ENCODE measurements around the gene DUSP22.
A peak's percentile ranks its signal among the peaks of the same experiment; 100 is the strongest.
"Not testable (repeated sequence)": the region's sequence is repeated elsewhere in the genome, so short reads cannot be mapped to it uniquely, and the experiment has no call there.

Gene DUSP22

GRCh38 chr6:282867-283416 lies 9.3 kb upstream of the DUSP22 start:
- Mint-ChIP-seq H3K36me3 (ENCODE audit: insufficient read depth) (peaks cover 7% of the 10 kb centered on the region), H3K27me3 (no peaks in the 10 kb centered on the region), H3K27ac (ENCODE audit: low read depth) (no peak overlapping the region), H3K4me3 (no peak overlapping the region), H3K9me3 (no peaks in the 10 kb centered on the region), H3K4me1 (peaks cover 6% of the 10 kb centered on the region)
- DNase-seq (ENCODE audit: low spot score in 2 of 2), result no peak
- ATAC-seq (replicated peaks; ENCODE audit: extremely low read depth, poor library complexity, severe bottlenecking), result no peak

GRCh38 chr6:284486-284885 lies 7.8 kb upstream of the DUSP22 start:
- Mint-ChIP-seq H3K36me3 (ENCODE audit: insufficient read depth) (peaks cover 7% of the 10 kb centered on the region), H3K4me1 (peaks cover 6% of the 10 kb centered on the region), H3K9me3 (no peaks in the 10 kb centered on the region), H3K4me3 (no peak overlapping the region), H3K27me3 (no peaks in the 10 kb centered on the region), H3K27ac (ENCODE audit: low read depth) (peak overlapping the region; percentile 11)
- ATAC-seq (replicated peaks; ENCODE audit: extremely low read depth, poor library complexity, severe bottlenecking) (no peak), DNase-seq (ENCODE audit: low spot score in 2 of 2) (no peak)

GRCh38 chr6:285030-285771 lies 7.1 kb upstream of the DUSP22 start:
- peaks cover 7% of the 10 kb centered on the region for H3K36me3 Mint-ChIP-seq (ENCODE audit: insufficient read depth)
- no peak overlapping the region for H3K4me3 Mint-ChIP-seq
- DNase-seq (ENCODE audit: low spot score in 2 of 2) (no peak), ATAC-seq (replicated peaks; ENCODE audit: extremely low read depth, poor library complexity, severe bottlenecking) (peak; percentile 53)
- H3K27ac Mint-ChIP-seq (ENCODE audit: low read depth), result peak overlapping the region; percentile 11
- H3K4me1 Mint-ChIP-seq, result peaks cover 7% of the 10 kb centered on the region
- no peaks in the 10 kb centered on the region for H3K27me3 Mint-ChIP-seq
- H3K9me3 Mint-ChIP-seq, result no peaks in the 10 kb centered on the region

- not testable (repeated sequence) for H3K27ac Mint-ChIP-seq (ENCODE audit: low read depth); ATAC-seq (replicated peaks; ENCODE audit: extremely low read depth, poor library complexity, severe bottlenecking); H3K27me3 Mint-ChIP-seq; H3K4me3 Mint-ChIP-seq; DNase-seq (ENCODE audit: low spot score in 2 of 2); H3K9me3 Mint-ChIP-seq; H3K36me3 Mint-ChIP-seq (ENCODE audit: insufficient read depth)
- H3K4me1 Mint-ChIP-seq, result peaks cover 14% of the 10 kb centered on the region
Measured at GRCh38 chr6:285902-286301, 6.4 kb upstream of the DUSP22 start.

DNA sequence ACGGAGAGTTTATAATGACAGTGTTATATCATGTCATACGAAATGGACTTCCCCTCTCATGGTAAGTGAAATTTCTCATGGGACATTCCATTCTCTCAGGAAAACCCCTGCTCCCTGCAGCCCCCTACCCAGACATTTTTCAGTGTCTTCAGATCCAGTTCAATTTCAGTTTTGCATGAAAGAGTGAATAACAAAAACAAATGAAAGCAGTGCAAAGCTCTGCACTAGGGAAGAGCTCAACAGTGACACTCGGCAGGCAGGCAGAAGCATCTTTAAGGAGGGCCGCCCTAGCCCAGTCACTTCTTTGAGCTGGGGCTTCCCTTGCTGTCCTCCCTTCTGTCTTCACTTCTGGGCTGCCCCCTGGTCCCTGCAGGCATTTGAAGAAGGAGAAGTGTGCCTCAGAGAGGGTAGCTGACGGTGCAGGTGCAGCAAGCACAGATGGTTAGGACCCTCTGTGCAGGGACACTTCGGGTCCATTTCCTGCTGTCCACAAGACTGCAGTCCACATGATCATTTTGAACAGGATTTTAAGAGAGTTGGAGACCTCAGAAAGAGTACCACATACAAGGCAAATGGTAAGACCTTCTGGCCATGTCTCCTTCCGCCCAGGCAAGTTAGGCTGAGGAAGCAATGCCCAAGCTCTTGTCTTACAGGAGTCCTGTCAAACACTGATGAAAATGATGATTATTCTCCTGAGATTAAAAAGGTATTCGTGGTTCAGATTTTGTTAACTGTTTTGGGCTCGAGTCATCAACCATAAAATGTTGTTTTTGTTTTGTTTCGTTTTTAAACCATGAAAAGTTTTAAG lies 5.4 kb upstream of the DUSP22 start:
- Mint-ChIP-seq H3K27ac (ENCODE audit: low read depth) (no peak overlapping the region), H3K4me3 (no peak overlapping the region)

GRCh38 chr6:287489-287860 lies 4.8 kb upstream of the DUSP22 start:
- Mint-ChIP-seq H3K4me3 (no peak overlapping the region), H3K36me3 (ENCODE audit: insufficient read depth) (peaks cover 19% of the 10 kb centered on the region), H3K4me1 (peaks cover 19% of the 10 kb centered on the region), H3K9me3 (no peaks in the 10 kb centered on the region), H3K27ac (ENCODE audit: low read depth) (no peak overlapping the region), H3K27me3 (no peaks in the 10 kb centered on the region)
- DNase-seq (ENCODE audit: low spot score in 2 of 2) (peak in 1 of 2 donors; percentile 6), ATAC-seq (replicated peaks; ENCODE audit: extremely low read depth, poor library complexity, severe bottlenecking) (no peak)

More for the DNA sequence above, 5.4 kb upstream of the DUSP22 start:
- Mint-ChIP-seq H3K27me3 (no peaks in the 10 kb centered on the region), H3K36me3 (ENCODE audit: insufficient read depth) (peaks cover 15% of the 10 kb centered on the region), H3K4me1 (peaks cover 19% of the 10 kb centered on the region), H3K9me3 (no peaks in the 10 kb centered on the region)
- DNase-seq (ENCODE audit: low spot score in 2 of 2), result no peak
- no peak for ATAC-seq (replicated peaks; ENCODE audit: extremely low read depth, poor library complexity, severe bottlenecking)

- H3K4me1 Mint-ChIP-seq, result peaks cover 30% of the 10 kb centered on the region
- ATAC-seq (replicated peaks; ENCODE audit: extremely low read depth, poor library complexity, severe bottlenecking) (no peak), DNase-seq (ENCODE audit: low spot score in 2 of 2) (no peak)
- peaks cover 28% of the 10 kb centered on the region for H3K36me3 Mint-ChIP-seq (ENCODE audit: insufficient read depth)
- no peaks in the 10 kb centered on the region for H3K27me3 Mint-ChIP-seq
- H3K9me3 Mint-ChIP-seq, result no peaks in the 10 kb centered on the region
- H3K4me3 Mint-ChIP-seq, result no peak overlapping the region
- no peak overlapping the region for H3K27ac Mint-ChIP-seq (ENCODE audit: low read depth)
Measured at GRCh38 chr6:288866-289265, 3.4 kb upstream of the DUSP22 start.

DNA sequence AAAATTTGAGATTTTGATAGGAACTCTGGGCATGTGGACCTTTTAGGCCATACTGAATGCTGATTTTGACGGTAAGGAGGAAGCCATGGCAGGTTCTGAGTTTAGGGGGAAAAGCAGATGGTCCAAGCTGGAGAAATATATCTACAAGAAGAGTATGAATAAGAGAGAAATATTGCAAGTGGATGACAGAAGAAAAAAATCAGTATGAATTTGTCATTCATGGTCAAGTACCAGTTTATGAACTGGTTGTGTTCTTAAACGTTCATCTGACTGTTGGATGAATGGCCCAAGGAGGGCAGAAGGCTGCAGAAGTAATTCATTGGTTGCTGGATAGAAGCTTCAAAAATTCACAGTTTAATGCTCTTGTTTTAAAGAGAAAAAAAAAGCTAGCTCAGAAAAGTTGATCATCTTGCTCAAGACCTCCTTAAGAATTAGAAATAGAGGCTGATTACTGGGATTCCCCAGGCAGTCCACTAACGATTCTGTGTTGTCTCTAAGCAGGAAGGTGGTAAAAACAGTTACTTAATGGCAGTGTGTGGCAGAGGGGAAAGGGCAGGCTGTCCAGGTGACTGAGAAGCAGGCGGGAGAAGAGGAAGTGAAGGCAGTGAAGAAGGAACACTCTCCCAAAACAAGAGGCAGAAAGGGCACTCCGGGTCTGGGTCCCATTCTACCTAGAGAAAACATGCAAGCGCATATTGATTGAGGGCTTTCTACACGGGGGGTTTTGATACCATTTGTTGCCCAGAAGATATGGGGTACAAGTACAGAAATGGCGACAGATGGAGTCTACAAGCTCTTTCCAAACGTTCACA lies 2.0 kb upstream of the DUSP22 start:
- ATAC-seq (replicated peaks; ENCODE audit: extremely low read depth, poor library complexity, severe bottlenecking), result no peak
- Mint-ChIP-seq H3K27ac (ENCODE audit: low read depth) (peak overlapping the region; percentile 89), H3K36me3 (ENCODE audit: insufficient read depth) (peaks cover 28% of the 10 kb centered on the region), H3K4me3 (peak overlapping the region; percentile 90), H3K4me1 (peaks cover 36% of the 10 kb centered on the region), H3K27me3 (no peaks in the 10 kb centered on the region), H3K9me3 (no peaks in the 10 kb centered on the region)
- DNase-seq (ENCODE audit: low spot score in 2 of 2), result peak in 1 of 2 donors; percentile 7

DNA sequence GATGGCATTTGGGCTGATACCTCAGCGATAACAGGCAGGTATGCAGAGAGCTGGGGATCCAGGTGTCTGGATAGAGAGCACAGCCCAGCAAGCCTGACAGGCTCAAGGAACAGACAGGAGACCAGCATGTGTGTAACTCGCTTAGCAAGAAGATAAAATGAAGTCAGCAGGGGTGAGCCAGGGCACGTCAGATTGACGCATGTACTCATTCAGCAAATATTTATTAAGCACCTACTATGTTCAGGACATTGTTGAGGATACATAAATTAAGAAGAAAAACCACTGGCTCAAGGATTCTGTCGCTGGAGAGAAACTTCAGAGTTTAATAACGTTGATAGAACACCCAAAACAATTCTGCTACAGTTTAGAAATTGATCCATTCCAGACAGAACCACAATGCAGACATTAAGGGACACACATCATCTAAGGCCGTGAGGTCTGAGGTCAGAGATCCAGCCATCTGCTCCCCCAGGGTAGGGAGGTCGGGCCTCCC lies 1.0 kb upstream of the DUSP22 start:
- peak overlapping the region; percentile 90 for H3K4me3 Mint-ChIP-seq
- ATAC-seq (replicated peaks; ENCODE audit: extremely low read depth, poor library complexity, severe bottlenecking) (peak; percentile 7), DNase-seq (ENCODE audit: low spot score in 2 of 2) (peak in 1 of 2 donors; percentile 21)
- H3K36me3 Mint-ChIP-seq (ENCODE audit: insufficient read depth), result peaks cover 28% of the 10 kb centered on the region
- H3K4me1 Mint-ChIP-seq, result peaks cover 40% of the 10 kb centered on the region
- peak overlapping the region; percentile 89 for H3K27ac Mint-ChIP-seq (ENCODE audit: low read depth)
- no peaks in the 10 kb centered on the region for H3K9me3 Mint-ChIP-seq
- H3K27me3 Mint-ChIP-seq, result no peaks in the 10 kb centered on the region

DNA sequence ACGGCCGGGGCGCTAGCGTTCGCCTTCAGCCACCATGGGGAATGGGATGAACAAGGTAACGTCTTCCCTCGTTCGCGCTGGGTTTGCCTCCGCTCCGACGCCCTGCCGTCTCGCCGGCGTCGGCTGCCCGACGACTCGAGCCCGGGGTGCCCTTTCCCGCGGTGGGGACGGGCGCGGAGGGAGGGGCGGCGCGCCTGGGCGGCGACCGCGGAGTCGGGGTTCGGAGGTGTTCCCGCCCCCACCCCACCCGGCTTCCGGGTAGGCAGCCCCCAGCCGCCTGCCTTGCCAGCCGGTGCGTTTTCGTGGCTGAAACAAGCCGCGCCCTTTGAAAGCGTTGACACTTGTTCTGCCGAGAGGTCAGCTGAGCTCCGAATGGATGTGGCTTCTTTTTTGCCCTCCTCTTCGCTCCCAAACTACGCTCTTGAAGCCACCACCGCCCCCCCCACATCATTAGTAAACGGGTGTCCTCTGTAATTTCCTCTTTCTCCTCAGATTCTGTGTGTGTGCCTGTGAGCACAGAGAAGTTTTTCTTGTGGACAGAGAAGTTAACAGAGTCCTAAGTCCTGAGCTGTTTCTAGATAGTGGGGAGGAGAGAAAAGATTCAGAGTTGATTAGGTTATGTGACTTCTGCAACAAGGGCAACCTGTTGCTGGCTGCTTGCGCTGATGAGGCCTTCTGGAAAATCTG lies 362 bp downstream of the DUSP22 start:
- peaks cover 23% of the 10 kb centered on the region for H3K36me3 Mint-ChIP-seq (ENCODE audit: insufficient read depth)
- peak overlapping the region; percentile 90 for H3K4me3 Mint-ChIP-seq
- peak in 1 of 2 donors; percentile 55 for DNase-seq (ENCODE audit: low spot score in 2 of 2)
- ATAC-seq (replicated peaks; ENCODE audit: extremely low read depth, poor library complexity, severe bottlenecking), result peak; percentile 42
- peak overlapping the region; percentile 90 for H3K27ac Mint-ChIP-seq (ENCODE audit: low read depth)
- H3K9me3 Mint-ChIP-seq, result no peaks in the 10 kb centered on the region
- peaks cover 47% of the 10 kb centered on the region for H3K4me1 Mint-ChIP-seq
- H3K27me3 Mint-ChIP-seq, result no peaks in the 10 kb centered on the region

DNA sequence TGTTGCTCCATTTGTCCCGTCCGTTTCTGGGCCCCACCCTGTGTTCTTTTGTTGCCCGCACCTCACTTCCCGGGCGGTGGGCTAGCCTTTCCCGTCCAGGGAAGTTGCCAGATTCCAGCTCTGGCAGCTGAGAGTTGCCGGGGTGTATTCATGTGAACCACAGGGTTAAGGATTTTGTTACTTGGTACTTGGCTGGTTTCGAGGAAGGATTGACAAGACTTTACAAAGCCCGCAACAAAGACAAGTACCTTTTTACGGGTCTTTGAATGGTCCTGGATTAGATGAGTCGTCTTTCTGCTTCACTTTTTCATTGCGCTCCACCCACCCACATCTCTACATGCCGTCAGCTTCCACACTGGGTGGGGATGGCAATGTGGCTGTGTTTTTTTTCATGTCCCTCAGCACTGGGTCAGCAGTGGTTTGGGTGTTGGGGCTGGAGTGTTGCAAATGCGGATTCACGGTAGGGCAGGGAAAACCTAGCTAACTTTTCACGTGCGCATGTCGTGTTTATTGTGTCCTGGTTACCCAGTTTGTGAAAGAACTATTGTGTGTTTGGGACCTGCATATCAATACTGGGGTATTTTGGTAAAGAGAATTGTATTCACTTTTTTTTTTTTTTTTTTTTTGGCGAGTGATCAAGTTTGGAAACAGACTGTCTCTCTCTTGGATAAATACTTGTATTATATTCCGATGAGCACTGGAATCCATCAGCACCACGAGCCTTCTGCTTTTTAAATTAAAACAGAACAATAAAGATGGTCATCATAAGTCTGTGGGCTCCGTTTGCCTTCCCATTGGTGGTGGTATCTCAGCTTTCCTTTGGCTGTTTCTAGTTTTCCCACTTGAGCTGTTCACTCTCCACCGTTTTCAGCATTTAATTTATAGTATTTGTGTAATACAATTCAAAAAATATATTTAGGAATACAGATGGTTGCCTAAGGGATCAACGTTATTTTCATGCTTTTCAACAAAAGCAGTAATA lies 1.2 kb downstream of the DUSP22 start:
- DNase-seq (ENCODE audit: low spot score in 2 of 2) (peak in 1 of 2 donors; percentile 11), ATAC-seq (replicated peaks; ENCODE audit: extremely low read depth, poor library complexity, severe bottlenecking) (no peak)
- peaks cover 21% of the 10 kb centered on the region for H3K36me3 Mint-ChIP-seq (ENCODE audit: insufficient read depth)
- no peaks in the 10 kb centered on the region for H3K9me3 Mint-ChIP-seq
- H3K4me1 Mint-ChIP-seq, result peaks cover 51% of the 10 kb centered on the region
- peak overlapping the region; percentile 90 for H3K4me3 Mint-ChIP-seq
- H3K27ac Mint-ChIP-seq (ENCODE audit: low read depth), result peak overlapping the region; percentile 90
- H3K27me3 Mint-ChIP-seq, result no peaks in the 10 kb centered on the region

All from central memory CD8-positive, alpha-beta T cell (primary cell).